ENCODE data around the gene GATC.

The GATC gene

DNA sequence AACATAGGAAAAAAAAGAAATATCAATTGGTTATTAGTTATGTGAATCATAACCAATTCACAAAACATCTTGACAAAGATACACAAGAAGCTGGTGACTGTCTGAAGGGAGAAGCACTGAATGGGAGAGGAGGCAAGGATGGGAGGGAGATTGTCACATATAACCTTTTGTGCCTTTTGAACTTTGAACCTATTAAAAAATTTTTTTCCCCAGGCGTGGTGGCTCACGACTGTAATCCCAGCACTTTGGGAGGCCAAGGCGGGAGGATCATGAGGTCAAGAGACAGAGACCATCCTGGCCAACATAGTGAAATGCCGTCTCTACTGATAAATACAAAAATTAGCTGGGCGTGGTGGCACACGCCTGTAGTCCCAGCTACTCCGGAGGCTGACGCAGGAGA lies 62.3 kb downstream of the GATC start:
- Histone ChIP-seq H3K36me3 (peaks cover 27 to 85% (median 38%) of the 10 kb centered on the region in 3 donors), H3K9me3 (no peaks in the 10 kb centered on the region), H3K4me3 (no peak overlapping the region), H3K27ac (no peak overlapping the region), H3K4me1 (no peaks in the 10 kb centered on the region), H3K27me3 (no peaks in the 10 kb centered on the region)
- TF ChIP-seq, protein P1, sequence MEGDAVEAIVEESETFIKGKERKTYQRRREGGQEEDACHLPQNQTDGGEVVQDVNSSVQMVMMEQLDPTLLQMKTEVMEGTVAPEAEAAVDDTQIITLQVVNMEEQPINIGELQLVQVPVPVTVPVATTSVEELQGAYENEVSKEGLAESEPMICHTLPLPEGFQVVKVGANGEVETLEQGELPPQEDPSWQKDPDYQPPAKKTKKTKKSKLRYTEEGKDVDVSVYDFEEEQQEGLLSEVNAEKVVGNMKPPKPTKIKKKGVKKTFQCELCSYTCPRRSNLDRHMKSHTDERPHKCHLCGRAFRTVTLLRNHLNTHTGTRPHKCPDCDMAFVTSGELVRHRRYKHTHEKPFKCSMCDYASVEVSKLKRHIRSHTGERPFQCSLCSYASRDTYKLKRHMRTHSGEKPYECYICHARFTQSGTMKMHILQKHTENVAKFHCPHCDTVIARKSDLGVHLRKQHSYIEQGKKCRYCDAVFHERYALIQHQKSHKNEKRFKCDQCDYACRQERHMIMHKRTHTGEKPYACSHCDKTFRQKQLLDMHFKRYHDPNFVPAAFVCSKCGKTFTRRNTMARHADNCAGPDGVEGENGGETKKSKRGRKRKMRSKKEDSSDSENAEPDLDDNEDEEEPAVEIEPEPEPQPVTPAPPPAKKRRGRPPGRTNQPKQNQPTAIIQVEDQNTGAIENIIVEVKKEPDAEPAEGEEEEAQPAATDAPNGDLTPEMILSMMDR (IDR thresholded peaks at IDR 0.05) = no peak
- intact Hi-C loops (cut with DNase I; ENCODE audit: low total_unique reads) = no loop called here
- no peak for DNase-seq
